Stimulated activated CD8-positive, alpha-beta memory T cell treated with anti-CD3 and anti-CD28 coated beads, Interleukin-4, amount 100 ng/mL, for 4 hours (primary cell): ENCODE measurements around the gene LY86.

Experiments
- DNase-seq, 2 donors: peaks; one replicate each; pipeline ENCODE4 v3.0.0-alpha.2; 2020; ENCODE audit warnings: low read depth in 2 of 2, low spot score in 1 of 2

The LY86 gene

GRCh38 chr6:6588064-6588923 lies at the start of gene LY86:
TSS of gene LY86 (plus strand) at chr6:6588720. CDS start at chr6:6588735, 15 bp downstream.
- no peak for DNase-seq

DNA sequence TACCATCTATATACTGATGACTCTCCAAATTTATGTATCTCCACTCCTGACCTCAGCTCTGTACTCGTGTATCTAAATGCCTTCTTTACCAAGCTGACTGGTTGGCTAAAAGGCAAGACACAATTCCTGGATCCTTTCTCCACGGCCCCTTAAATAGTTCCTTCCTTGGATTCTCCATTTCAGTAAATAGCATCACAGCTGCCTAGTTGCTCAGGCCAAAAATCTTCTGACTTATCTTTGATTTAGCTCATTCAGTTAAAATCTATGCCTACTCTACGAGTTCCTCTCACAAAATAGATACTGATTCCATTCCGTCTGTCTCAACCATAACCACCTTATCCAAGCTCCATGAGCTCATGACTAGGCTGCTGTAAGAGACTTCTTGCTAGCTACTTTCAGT lies 49.5 kb upstream of the LY86 start:
- no peak for DNase-seq

- DNase-seq, result no peak
Observed at GRCh38 chr6:6542357-6542756, 46.2 kb upstream of the LY86 start.

DNA sequence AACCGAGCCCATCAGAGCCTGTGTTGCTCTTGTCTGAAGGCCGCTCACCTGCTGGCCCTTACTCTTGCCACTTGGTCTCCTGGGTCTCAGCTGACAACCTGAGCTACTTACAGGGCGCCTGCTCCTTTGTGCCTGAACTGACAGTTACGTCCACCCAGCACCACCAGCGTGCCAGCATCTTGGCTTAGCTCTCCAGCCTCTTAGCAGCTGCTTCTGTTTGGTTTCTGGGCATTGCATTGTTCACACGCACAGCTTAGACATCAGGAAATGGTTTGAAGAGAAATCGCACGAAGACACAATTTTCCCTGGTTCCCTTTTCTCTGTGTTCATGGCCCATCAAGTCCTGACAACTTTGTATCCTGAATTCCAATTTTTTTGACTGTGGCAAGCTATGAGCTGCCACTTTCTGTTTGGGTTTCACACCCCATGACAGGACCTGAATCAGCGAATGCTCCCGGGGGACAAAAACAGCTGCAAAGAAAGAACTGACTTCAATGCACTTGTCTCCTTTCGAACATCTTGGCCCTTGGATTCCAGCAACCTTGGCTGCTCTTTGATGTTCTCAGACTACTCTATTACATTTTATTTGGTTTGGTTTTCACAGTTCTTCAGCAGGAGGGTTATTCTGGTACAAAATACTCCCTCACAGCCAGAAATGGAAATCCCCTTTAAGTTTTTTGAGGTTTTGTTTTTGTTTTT lies 45.2 kb upstream of the LY86 start:
- DNase-seq, result no peak

- DNase-seq, result no peak
Observed at GRCh38 chr6:6545616-6546317, 42.8 kb upstream of the LY86 start.

DNA sequence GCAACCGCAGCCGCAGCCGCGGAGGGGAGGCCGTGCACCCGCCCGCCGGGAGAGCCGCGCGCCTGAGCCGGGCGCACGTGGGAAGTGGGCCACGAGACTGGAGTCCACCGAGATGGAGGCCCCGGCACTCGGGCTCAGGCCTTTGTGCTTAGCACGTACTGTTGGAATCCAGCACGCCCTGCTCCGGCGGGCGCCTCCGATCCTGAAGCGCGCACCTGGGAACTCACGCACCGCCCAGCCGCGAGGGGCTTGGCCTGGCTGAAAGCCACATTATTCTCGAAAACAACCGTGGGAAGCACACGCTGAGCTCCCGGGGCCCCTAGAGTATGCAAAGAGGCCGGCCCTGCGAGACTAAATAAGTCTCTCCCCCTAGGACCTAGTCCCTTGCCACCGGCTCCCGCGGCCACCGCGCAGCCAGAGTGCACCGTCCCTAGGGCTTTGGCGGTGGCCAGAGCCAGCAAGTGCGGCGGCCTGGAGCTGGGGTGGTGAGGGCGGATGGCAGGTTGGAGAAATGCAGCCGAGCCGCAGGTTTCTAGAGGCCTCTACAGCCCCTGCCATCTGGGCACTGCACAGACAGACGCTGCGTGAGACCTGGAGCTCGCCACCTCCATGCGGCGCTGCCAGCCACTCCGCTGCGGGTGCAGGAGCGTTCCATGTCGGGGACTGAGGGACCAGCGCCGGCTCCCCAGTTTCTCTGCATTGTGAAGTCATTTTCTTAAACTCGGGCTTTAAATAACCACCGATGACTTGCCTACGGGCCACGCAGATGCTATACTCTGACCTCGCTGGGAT lies 42.0 kb upstream of the LY86 start:
- DNase-seq, result no peak

GRCh38 chr6:6547110-6547879 lies 41.2 kb upstream of the LY86 start:
- DNase-seq, result peak; percentile 67 to 80

DNA sequence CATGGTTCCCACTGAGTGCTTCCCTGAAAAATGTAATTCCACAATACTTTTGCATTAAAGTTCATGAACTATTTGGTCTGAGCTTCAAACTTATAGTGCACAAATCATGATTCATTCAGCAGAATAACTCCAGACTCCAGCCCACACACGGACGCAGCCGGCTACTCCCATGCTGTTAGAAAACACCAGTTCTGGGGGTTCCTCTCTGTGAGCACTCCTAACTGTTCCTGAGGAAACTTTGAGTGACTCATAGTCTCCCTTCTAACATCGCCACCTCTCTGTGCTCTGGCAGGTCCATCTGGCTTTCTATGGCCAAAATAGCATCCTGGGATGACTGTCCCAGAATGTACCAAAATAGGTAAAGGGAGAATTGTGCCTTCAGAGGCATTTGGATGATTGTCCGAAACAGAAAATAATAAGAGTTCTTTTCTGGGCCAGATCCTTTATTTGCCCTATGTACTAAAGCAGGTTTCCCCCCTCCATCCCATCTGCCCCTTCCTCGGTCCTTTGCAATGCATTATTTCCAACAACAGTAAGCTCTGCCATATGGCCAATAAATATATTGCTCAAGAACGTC lies 32.3 kb upstream of the LY86 start:
- DNase-seq, result no peak

DNA sequence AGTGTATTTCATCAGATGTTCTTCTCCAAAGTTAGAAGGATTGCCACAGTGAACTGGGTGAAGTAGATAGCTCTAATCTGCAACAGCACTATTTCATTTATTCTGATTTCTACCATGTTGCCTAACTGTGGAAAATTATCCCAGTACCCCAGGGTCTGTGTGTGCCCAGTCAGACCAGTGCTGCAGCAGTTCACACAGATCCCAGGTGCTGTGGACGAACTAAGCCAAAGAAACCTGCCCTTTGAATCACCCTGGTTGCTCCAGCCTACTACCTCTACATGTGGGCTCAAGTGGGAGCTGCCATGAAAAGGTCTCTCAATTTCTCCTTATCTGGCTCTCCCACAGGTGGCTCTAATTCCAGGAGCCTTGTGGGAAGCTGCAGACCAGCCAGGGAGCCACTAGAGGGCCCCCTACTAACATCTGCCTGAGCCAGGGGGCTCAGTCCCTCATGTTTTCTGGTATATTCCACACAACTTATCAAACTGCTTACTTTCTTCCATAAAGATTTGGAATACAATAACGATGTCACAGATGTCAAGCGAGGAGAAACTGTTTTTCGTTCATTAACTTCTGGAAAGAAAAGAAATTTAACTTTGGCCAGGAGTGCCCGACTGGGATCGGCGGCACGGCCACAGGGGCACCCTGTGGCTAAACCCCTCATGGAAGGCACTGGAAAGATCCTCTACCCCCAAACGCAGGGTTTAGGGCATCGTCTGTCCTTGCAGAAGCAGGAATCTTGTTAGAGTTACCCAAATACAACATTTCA lies 31.6 kb upstream of the LY86 start:
- no peak for DNase-seq

DNA sequence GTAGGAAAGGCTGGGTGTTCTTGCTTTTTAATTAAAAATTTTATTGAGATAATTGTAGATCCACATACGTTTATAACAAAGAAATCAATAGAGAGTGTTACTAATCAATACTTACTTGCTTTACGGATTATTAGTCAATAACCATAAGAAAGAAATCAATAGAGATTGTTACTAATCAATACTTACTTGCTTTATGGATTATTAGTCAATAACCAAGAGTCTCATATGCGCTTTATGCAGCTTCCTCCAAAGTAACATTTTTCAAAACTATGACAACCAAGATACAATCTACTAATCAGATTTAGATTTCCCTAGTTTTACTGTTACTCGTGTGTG lies 31.0 kb upstream of the LY86 start:
- no peak for DNase-seq

DNA sequence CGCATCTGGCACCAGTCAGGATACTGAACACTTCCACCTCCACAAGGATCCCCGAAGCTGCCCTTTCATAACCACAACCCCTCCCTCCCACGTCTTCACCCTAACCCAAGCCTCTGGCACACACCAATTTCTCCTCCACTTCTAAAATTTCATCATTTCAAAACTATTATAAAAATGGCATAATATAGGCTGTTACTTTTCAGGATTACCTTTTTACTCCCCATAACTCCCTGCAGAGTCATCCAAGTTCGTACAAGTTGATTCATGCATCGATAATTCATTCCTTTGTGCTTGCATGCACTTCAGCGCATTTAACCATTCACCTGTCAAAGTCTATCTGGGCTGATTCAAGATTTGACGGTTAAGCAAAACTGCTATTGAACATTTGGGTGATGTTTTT lies 30.6 kb upstream of the LY86 start:
- no peak for DNase-seq

DNA sequence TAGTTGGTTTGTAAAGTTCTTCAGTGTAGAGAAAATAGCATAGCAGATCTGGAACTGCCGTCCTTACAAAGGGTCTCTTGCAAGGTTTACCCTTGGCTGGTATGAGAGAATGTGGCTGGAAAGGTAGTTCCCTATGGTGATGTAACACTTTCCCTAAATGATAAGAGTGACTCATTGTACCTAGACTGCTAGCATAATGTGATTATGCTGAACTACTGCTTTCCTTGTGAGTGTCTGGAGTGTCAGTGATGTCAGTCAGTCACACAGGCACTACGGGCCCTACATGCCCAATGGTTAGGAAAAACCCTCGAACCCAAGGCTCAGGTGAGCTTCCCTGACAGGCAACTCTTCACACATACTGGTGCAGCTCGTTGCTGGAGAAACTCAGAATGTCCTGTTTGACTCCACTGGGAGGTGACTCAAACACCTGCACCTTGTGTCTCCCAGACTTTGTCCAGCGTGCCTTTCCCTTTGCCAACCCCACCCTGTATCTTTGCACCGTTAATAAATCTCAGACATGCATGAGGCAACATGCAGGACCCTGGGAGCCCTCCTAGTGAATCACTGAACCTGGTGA lies 28.4 kb upstream of the LY86 start:
- DNase-seq, result no peak

DNA sequence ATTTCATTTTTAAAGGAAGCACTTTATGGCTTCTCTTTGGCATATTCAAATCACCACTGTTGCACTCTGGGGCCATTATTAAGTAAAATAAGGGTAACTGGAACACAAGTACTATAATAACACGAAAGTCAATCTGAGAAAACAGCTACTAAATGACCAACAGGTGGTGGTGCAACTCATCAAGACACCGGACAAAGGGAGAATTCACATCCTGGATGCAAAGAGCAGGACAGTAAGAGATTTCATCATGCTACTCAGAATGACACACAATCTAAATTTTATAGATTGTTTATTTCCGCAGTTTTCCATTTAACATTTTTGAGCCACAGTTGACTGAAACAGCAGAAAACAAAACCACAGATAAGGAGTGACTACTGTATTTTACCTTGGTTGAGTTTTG lies 27.6 kb upstream of the LY86 start:
- DNase-seq, result no peak

- DNase-seq, result no peak
Observed at GRCh38 chr6:6564154-6564553, 24.4 kb upstream of the LY86 start.

DNA sequence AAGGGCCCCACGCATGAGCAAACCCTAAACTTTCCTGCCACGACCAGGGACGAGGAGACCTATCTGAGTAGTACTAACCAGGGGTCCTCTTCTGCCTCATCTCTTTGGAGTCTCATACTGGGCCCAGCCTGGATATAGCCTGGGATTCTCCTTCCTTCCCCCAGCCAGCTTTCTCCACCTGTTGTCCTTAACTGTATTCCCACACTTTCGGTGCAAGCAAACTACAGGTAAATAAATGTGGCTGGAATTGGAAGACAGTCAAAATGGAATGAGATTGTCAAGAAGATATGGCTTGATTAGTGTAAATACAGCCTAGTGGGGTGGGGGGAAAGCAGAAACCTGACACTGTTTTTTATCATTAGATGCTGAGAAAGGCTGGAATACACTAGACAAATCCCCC lies 23.5 kb upstream of the LY86 start:
- no peak for DNase-seq

DNA sequence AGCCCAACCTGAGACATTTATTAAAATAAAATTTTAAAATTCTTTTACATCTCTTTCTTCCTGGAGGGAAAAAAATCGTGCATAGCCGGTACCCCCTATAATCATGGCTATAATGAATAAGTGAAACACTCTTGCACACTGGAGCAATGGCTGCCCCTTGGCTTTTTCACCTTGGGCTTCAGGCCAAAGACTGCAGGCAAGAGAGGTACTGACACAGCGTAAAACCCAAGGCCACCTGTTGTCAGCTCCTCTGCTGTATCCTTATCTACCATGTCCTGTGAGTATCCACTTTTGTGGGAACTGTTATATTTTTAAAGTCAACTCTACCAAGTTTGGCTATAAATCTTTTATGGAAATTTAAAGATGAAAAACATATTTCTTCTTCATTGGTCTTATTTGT lies 23.0 kb upstream of the LY86 start:
- DNase-seq, result no peak

DNA sequence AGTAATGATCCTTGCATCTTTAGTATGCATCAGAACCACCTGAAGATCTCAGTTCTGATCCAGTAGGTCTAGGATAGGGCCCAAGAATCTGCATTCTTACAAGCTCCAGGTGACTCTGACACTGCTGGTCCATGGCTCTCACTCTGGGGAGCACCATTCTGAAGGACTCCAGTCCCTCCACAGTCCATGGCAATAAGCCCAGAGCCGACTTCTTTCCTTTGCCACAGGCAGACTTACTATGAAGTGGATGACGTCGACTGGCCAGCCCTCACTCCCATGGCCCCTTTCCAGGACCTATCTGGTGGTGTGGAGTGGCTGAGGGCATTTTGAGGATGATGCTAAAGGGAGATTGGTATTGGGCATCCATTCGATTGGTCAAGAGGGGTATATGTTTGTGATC lies 21.8 kb upstream of the LY86 start:
- no peak for DNase-seq

DNA sequence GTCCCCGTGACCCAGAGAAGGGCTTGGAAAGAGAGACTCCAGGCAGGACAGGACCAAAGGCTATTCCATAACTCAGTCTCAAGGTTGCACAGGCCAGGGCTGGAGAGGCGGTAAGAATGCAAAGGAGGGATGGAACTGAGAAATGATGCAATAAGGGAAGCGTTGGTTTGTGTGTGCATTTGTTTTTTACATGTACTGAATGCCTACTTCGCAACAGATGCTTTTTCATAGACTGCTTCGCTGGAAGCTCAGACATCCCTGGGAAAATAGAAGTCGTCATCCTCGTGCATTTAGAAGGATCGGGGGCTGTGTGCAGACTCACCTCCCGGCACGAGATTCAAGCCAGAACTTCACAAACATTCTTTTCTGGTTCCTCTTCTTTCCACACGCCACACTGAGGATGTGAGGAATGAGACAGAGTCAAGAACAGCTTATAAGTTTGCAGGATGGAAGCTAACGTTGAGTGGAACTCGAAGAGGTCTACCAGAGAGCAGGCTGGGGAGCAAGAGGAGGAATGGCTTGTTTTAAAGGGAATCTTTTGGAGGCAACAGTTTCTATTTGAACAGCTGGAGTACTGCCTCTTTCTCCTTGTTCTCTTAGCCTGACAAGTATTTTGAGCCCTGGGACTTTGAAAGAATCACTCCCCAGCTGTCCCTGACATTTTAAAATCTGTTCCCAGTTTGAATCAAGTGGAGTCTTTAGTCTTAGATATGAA lies 19.3 kb upstream of the LY86 start:
- DNase-seq, result no peak

DNA sequence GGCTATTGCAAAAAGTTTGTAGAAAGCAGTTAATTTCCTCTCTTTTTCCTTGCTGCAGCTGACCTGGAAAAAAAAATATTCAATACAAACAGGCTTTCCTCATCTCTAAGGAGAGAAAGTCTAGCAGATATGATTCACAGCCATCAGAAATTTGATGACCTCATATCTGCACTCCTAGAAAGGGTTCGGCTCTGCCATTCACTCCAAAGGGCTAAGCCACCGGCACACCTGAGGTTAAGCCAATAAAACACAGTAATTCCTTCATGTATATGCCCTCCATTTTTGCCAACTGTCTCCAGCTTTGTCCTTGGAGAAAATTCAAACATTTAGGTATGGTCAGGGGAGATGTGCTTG lies 18.7 kb upstream of the LY86 start:
- DNase-seq, result no peak
